DMS153 treated with DMSO at 0.1 percent for 48 hours (cell line): ENCODE measurements around the gene GFAP.

Source experiments
- DNase-seq: peaks from one replicate; lab custom pipeline; 2025; ENCODE audit not compliant: unreplicated experiment; lab: John Stamatoyannopoulos, UW

Gene GFAP

GRCh38 chr17:44915862-44916780, 821 bp upstream of the GFAP start:
- no peak for DNase-seq

- DNase-seq: no peak
Observed at GRCh38 chr17:44914698-44915271, 515 bp downstream of the GFAP start.

GRCh38 chr17:44914148-44914547, 1.2 kb downstream of the GFAP start:
- no peak for DNase-seq

- no peak for DNase-seq
Observed at GRCh38 chr17:44913676-44914075, 1.6 kb downstream of the GFAP start.

- DNase-seq: no peak
Observed at GRCh38 chr17:44912763-44913544, 2.3 kb downstream of the GFAP start.

- peak; percentile 42 for DNase-seq
Observed at GRCh38 chr17:44911133-44912001, 3.9 kb downstream of the GFAP start.

- no peak for DNase-seq
Observed at GRCh38 chr17:44910231-44911106, 4.8 kb downstream of the GFAP start.

GRCh38 chr17:44909681-44910144, 5.6 kb downstream of the GFAP start:
- DNase-seq: no peak

- no peak for DNase-seq
Observed at GRCh38 chr17:44908761-44909326, 6.5 kb downstream of the GFAP start.

- DNase-seq: no peak
Observed at GRCh38 chr17:44907729-44908470, 7.4 kb downstream of the GFAP start.

GRCh38 chr17:44906763-44907728, 8.3 kb downstream of the GFAP start:
- DNase-seq: no peak

- no peak for DNase-seq
Observed at GRCh38 chr17:44906010-44906646, 9.2 kb downstream of the GFAP start.

GRCh38 chr17:44905006-44906000, 10.0 kb downstream of the GFAP start:
- no peak for DNase-seq

GRCh38 chr17:44904001-44904984, 11.0 kb downstream of the GFAP start:
- no peak for DNase-seq
